MV-4-11 (cell line): Measurements from ENCODE around the gene CERT1.

Source experiments
- DNase-seq: peaks from one replicate; lab custom pipeline; 2025; lab: John Stamatoyannopoulos, UW

Gene CERT1

DNA sequence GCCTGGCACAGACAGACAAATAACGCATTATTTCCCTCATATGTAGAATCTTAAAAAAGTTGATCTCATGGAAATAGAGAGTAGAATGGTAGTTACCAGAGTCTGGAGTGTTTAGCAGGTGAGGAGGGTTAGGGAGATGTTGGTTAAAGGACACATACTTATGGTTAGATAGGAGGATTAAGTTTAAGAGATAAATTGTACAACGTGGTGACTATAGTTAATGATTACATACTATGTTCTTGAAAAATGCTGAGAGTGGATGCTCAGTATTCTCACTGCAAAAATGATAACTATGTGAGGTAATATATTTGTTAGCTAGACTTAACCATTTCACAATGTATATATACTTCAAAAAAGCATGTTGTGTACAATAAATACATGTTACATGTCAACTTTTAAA is 38.0 kb downstream of the CERT1 start:
- no peak for DNase-seq

DNA sequence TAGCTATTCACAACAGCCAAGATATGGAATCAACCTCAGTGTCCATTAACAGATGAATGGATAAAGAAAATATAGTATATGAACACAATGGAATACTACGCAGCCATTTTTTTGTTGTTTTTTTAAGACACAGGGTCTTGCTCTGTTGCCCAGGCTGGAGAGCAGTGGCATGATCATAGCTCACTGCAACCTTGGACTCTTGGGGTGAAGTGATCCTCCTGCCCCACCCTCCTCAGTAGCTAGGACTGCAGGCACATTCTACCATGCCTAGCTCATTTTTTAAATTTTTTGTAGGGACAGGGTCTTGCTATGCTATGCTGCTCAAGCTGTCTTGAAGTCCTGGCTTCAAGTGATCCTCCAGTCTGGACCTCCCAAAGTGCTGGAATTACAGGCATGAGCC is 38.5 kb downstream of the CERT1 start:
- DNase-seq, result no peak

- DNase-seq, result no peak
These were observed 40.2 kb downstream of the CERT1 start for GRCh38 chr5:75471193-75471592.

GRCh38 chr5:75469017-75469416 is 42.4 kb downstream of the CERT1 start:
- no peak for DNase-seq

GRCh38 chr5:75468593-75468992 is 42.8 kb downstream of the CERT1 start:
- DNase-seq, result no peak

DNA sequence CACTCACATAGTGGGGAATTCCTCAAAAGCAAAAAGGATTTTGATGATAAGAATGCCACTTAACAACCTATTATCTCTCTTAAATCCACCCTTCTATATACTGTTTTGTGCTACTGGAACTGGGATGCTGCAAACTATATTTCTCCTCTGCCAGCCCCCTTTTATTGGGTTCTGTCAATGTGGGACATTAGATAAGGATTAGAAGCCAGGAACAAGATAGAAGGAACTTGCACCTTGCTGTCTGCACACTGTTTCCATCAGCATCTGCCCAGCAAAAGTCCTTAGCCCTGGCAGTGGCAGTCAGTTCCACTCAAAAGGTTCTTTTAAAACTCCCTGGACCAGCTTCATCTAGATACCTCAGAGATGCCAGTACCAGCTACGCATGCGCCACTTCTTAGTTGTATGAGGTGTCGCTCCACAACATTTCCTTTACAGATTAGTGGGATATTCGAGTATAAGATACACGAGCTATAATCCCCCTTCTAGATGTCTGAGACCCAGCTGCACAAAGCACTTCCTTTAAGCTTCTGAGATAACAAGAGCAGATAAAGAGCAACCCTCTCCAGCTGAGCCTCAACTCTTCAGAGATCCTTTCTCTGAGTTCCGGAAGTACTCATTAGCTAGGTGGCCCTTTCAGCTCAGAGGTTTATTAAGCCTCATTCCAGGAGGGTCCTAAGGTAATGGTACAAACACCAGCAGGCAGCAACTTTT is 45.3 kb downstream of the CERT1 start:
- no peak for DNase-seq

GRCh38 chr5:75465480-75465879 is 45.9 kb downstream of the CERT1 start:
- DNase-seq, result no peak

DNA sequence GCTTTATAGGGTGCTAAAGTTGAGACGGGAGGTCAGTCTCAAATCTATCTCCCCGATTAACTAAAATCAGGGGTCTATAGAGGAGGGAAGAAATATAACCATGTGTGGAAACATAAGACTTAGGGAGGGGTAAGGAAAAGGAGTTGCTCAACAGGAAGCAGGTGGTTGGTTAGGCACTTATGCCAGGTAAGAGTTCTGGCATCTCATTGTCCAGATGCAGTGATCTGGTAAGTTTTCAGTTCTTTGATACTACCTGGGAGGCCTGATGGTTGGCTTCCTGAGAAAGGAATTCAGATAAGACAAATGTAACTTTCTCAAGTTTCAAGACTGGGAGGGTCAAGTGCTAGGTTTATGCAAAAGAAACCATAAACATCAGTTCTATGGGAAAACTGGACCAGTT is 47.7 kb downstream of the CERT1 start:
- DNase-seq, result no peak

GRCh38 chr5:75461679-75462078 is 49.8 kb downstream of the CERT1 start:
- peak; percentile 62 for DNase-seq

DNA sequence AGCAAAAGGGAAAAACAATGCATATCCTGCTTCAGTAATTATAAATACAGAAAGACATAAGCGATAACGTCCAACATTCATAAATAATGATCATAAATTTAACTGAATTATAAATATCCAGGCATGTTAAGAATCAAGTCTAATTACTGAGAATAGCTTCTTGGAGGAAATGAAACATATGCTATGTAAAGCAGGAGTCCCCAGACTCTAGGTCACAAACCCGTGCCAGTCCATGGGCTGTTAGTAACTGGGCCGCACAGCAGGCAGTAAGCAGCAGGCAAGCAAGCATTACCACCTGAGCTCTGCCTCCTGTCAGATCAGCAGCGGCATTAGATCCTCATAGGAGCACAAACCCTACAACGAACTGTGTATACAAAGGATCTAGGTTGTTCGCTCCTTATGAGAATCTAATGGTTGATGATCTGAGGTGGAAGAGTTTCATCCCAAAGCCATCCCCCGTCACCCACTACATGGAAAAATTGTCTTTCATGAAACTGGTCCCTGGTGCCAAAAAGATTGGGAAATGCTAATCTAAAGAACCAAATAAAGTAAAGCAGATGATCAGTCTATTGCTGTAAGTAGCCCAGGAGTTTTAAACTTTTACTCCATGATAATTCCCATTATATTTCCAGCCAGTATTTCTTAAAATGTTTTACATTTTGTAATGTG is 50.4 kb downstream of the CERT1 start:
- no peak for DNase-seq

GRCh38 chr5:75460532-75460931 is 50.9 kb downstream of the CERT1 start:
- no peak for DNase-seq

GRCh38 chr5:75457691-75458090 is 53.7 kb downstream of the CERT1 start:
- DNase-seq, result no peak

GRCh38 chr5:75457161-75457560 is 54.3 kb downstream of the CERT1 start:
- DNase-seq, result no peak

- no peak for DNase-seq
These were observed 61.4 kb downstream of the CERT1 start for GRCh38 chr5:75450069-75450468.

DNA sequence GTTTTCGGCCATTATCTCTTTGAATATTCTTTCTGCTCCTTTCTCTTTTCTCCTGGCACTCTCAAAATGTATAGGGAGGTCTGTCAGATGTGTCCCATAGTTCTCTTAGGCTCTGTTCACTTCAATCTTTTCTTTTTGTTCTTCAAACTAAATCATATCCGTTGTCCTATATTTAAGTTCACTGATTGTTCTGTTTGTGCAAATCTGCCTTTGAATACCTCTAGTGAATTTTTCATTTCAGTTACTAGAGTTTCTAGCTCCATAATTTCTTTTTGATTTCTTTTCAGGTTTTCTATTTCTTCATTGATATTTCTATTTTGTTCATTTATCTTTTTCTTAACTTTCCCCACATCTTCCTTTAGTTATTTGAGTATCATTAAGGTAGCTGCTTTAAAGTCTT is 65.4 kb downstream of the CERT1 start:
- no peak for DNase-seq

DNA sequence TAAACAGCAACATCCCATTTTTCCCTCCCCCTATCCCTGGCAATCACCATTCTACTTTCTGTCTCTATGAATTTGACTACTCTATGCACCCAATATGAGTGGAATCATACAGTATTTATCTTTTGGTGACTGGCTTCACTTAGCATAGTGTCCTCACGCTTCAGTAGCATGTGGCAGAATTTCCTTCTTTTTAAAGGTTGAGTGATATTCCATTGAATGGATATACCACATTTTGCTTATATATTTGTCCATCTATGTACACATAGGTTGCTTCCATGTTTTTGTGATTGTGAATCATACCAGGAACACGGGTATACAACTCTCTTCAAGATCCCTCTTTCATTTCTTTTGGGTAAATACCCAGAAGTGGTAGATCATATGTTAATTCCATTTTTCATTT is 69.9 kb downstream of the CERT1 start:
- DNase-seq, result no peak

DNA sequence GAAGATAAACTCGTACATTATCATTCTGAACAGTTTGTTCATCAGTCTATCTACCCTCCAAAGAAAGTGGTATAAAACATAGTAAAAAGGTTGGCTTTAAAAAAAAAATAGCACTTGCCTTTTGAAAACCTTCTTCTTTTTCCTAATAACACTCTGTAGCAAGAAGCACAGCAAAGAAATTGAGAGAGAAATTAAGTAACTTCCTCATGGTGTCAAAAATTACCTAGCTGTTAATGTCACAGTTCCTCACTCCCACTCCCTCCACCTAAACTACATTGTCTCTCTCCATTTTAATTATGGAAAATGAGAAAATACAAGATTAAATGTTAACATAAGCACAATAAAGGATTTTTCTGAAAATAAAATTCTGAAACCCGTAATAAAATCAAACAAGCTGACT is 72.2 kb downstream of the CERT1 start:
- DNase-seq, result peak; percentile 22

GRCh38 chr5:75438722-75439121 is 72.7 kb downstream of the CERT1 start:
- no peak for DNase-seq

- DNase-seq, result no peak
These were observed 76.3 kb downstream of the CERT1 start for GRCh38 chr5:75435096-75435495.

GRCh38 chr5:75433814-75434506 is 77.5 kb downstream of the CERT1 start:
- DNase-seq, result no peak

DNA sequence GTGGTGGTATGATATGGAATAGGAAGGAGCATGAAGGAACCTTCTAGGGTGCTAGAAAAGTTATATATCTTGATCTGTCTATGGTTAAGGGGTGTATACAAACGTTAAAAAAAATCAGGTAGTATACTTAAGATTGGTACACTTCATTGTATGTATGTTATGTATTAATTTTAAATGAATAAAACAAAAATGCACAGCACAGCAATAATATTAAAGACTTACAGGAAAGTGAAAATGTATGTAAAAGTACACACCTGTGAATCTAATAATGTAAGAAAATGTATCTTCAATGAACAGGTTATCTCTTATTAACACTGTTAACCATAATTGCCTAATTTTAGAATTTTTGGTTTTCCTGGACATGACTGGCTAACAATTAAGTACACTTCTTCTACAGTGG is 97.2 kb downstream of the CERT1 start:
- DNase-seq, result no peak

- DNase-seq, result peak; percentile 0
These were observed 99.1 kb downstream of the CERT1 start for GRCh38 chr5:75412111-75412990.
